Bronchial epithelial cell (primary cell): ENCODE data around the gene ARID1A. TPM values are rescaled to one million over a fixed set of nuclear protein-coding genes. Genes with fewer than 3 reads are reported as not detected.
"Not testable (repeated sequence)": the region's sequence is repeated elsewhere in the genome, so short reads cannot be mapped to it uniquely, and the experiment has no call there.

Experiments used
- DNase-seq: peaks from one replicate; pipeline ENCODE4 v3.0.0-alpha.2; 2010; ENCODE audit warnings: low read depth
- FAIRE-seq: peaks from 2 replicates; lab custom pipeline; 2011; peaks lifted over from hg19 to GRCh38; lab: Jason Lieb, UNC
- H3K27me3 ChIP-seq: 2 replicates; pipeline ENCODE4 v1.5.1; 2011; ENCODE audit warnings: low read length; ENCODE audit not compliant: control insufficient read depth, insufficient read depth
- H3K36me3 ChIP-seq: 2 replicates; pipeline ENCODE4 v1.5.1; 2011; ENCODE audit warnings: low read length; ENCODE audit not compliant: control insufficient read depth, insufficient read depth
- H3K4me3 ChIP-seq: 2 replicates; pipeline ENCODE4 v1.5.1; 2011; ENCODE audit warnings: mild to moderate bottlenecking, low read depth, low read length, control low read depth
- total RNA-seq: library from RNA; depleted of rRNA; stranded (reverse); fragments of >200 nt; gene quantifications from 2 replicates; pipeline ENCODE4 v1.2.1, GENCODE V29; 2014
- TF ChIP-seq, protein P1 (sequence below): IDR thresholded peaks from 2 replicates; pipeline ENCODE4 v1.5.1; 2011; ENCODE audit warnings: mild to moderate bottlenecking, moderate library complexity, low read length, control low read depth, inconsistent platforms; ENCODE audit not compliant: insufficient read depth, severe bottlenecking

Gene ARID1A
- total RNA-seq, 1 donor from 2014 or later, result 8.7 TPM

DNA sequence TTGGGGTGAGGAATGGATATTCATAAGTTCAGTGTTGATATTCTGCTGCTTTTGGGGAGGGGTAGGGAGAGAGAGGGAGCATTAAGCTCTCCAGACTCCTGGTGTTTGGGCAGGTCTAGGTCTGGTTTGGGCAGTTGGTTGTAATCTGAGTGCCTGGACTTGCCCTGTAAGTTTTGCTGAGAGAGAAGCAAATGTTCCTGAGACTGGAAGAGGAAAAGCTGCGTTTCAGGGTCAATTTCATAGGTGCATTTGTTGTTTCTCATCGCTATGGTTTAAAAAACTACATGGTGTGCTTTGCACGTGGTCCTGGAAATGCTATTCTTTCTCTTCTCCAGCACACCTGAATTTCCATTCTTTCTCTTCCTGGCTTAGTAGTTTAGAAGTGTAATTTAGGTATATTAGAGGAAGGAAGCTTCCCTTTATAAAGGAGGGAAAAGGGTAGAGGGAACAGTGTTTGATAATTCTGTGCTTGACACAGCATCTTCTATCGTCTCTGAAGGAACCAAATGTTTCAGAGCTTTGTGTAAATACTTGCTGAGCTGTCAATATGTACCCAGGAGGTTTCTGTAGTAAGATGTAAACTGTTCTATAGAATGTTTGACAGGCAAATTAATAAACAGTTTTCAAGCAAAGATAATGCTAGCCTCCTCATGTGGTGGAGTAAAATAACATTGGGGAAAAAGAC lies 6.3 kb downstream of the ARID1A start:
- TF ChIP-seq, protein P1, sequence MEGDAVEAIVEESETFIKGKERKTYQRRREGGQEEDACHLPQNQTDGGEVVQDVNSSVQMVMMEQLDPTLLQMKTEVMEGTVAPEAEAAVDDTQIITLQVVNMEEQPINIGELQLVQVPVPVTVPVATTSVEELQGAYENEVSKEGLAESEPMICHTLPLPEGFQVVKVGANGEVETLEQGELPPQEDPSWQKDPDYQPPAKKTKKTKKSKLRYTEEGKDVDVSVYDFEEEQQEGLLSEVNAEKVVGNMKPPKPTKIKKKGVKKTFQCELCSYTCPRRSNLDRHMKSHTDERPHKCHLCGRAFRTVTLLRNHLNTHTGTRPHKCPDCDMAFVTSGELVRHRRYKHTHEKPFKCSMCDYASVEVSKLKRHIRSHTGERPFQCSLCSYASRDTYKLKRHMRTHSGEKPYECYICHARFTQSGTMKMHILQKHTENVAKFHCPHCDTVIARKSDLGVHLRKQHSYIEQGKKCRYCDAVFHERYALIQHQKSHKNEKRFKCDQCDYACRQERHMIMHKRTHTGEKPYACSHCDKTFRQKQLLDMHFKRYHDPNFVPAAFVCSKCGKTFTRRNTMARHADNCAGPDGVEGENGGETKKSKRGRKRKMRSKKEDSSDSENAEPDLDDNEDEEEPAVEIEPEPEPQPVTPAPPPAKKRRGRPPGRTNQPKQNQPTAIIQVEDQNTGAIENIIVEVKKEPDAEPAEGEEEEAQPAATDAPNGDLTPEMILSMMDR, result no peak
- peak overlapping the region; percentile 1 for H3K4me3 ChIP-seq
- no peaks in the 10 kb centered on the region for H3K36me3 ChIP-seq
- FAIRE-seq, result no peak
- peak; percentile 76 for DNase-seq
- H3K27me3 ChIP-seq, result no peaks in the 10 kb centered on the region

- Histone ChIP-seq H3K4me3 (no peak overlapping the region), H3K36me3 (no peaks in the 10 kb centered on the region), H3K27me3 (no peaks in the 10 kb centered on the region)
- TF ChIP-seq, protein P1, result no peak
- FAIRE-seq, result no peak
- no peak for DNase-seq
Measured at GRCh38 chr1:26702680-26703038, 6.8 kb downstream of the ARID1A start.

DNA sequence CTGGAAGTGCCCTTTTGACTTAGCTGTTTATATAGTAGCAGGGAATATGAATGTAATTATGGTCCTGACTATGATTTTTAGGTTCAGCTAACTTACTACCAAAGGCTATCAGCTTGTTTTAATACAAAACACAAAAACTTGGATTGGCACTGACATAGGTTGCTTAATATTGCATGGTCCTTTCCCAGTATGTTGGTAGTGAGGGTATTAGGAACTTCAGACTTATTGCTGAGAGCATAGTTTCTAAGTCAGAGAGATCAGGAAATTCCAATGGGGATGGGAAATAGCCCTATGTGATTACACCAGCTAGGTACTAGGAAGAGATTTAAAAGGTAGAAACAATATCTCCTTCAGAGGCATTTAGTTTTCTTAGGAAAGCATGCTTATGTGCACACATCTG lies 7.7 kb downstream of the ARID1A start:
- DNase-seq, result no peak
- TF ChIP-seq, protein P1, result no peak
- Histone ChIP-seq H3K27me3 (no peaks in the 10 kb centered on the region), H3K36me3 (no peaks in the 10 kb centered on the region), H3K4me3 (no peak overlapping the region)
- no peak for FAIRE-seq

- Histone ChIP-seq H3K36me3 (peaks cover 4% of the 10 kb centered on the region), H3K27me3 (no peaks in the 10 kb centered on the region), H3K4me3 (no peak overlapping the region)
- DNase-seq (no peak), FAIRE-seq (no peak)
- TF ChIP-seq, protein P1, result no peak
Measured at GRCh38 chr1:26704629-26705028, 8.8 kb downstream of the ARID1A start.

GRCh38 chr1:26705227-26705626 lies 9.4 kb downstream of the ARID1A start:
- not testable (repeated sequence) for H3K4me3 ChIP-seq, H3K36me3 ChIP-seq, H3K27me3 ChIP-seq, FAIRE-seq, DNase-seq

DNA sequence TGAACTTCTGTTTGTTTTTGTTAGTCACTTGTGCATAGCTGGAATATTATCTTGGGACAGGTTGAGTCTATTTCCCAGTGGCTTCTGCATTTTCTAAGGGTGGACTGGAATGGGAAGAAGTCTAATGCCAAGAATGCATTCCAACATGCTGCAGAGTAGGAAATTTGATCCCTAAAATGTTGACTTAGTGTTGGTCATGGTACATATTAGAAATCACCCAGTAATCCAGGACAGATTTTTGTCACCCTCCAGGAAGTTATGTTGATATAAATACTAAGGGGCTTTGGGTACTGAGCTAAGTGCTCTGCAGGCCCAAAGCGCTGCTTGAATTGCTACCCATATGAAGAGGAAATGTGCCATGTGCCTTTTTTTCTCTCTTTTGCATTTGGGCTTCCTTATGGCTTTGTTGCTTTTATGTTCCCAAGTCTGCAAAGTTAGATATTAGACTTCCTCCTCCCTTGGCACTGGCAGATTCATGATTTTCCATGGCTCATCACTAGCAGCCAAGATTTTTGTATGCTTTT lies 10.0 kb downstream of the ARID1A start:
- Histone ChIP-seq H3K4me3 (no peak overlapping the region), H3K36me3 (peaks cover 8% of the 10 kb centered on the region), H3K27me3 (no peaks in the 10 kb centered on the region)
- DNase-seq, result peak; percentile 94
- TF ChIP-seq, protein P1, result no peak
- FAIRE-seq, result no peak
